Measurements from ENCODE around the gene UPF1.

Gene UPF1

GRCh38 chr19:18859676-18860301 lies 28.0 kb downstream of the UPF1 start:
- Histone ChIP-seq H3K36me3 (replicated peaks; ENCODE audit: insufficient read depth, low read length) (peaks cover 29% of the 10 kb centered on the region), H3K4me2 (ENCODE audit: low read depth, low read length) (peak overlapping the region; percentile 25; the same call in 1 of the 2 replicates), H3K4me1 (ENCODE audit: low read length) (peaks cover 32% of the 10 kb centered on the region), H3F3A (ENCODE audit: insufficient read depth, low read length) (peaks cover 17% of the 10 kb centered on the region; the same call in 1 of the 2 replicates), H3K9ac (ENCODE audit: low read length) (no peak overlapping the region), H4K20me1 (ENCODE audit: insufficient read depth, low read length) (no peaks in the 10 kb centered on the region), H2AFZ (ENCODE audit: low read length) (no peak overlapping the region), H3K9me3 (replicated peaks; ENCODE audit: insufficient read depth, low read length) (no peaks in the 10 kb centered on the region), H3K27ac (ENCODE audit: low read length) (peak overlapping the region; percentile 57), H3K79me2 (ENCODE audit: low read length) (peaks cover 71% of the 10 kb centered on the region), H3K27me3 (replicated peaks; ENCODE audit: insufficient read depth, low read length) (no peaks in the 10 kb centered on the region), H3K4me3 (ENCODE audit: low read length) (no peak overlapping the region), H3K9me2 (replicated peaks; ENCODE audit: insufficient read depth, low read length) (no peaks in the 10 kb centered on the region)
- no peak for TF ChIP-seq EZH2phosphoT487 (IDR thresholded peaks at IDR 0.05; ENCODE audit: low read length)
- TF ChIP-seq CTCF (IDR thresholded peaks at IDR 0.05; ENCODE audit: low read length) = no peak
- no peak for TF ChIP-seq EZH2 (optimal IDR thresholded peaks at IDR 0.05; ENCODE audit: low read depth, low read length)
- DNase-seq = no peak

DNA sequence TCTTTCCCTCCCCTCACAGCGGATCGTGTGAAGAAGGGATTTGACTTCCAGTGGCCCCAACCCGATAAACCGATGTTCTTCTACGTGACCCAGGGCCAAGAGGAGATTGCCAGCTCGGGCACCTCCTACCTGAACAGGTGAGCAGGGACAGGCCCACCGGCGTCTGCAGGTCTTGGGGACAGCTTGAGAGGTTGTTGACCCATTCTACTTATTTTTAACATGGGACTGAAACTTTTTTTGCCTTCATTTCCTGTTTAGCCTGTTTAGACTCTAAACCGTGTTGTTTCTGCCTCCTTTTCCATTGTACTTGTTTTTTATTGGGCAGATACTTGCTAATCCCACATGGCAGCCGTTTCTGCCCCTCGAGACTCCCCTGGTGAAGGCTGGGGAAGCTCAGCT lies 28.5 kb downstream of the UPF1 start:
- H3K79me2 ChIP-seq (ENCODE audit: low read length) = peaks cover 66% of the 10 kb centered on the region
- peaks cover 32% of the 10 kb centered on the region for H3K4me1 ChIP-seq (ENCODE audit: low read length)
- peaks cover 26% of the 10 kb centered on the region for H3K36me3 ChIP-seq (replicated peaks; ENCODE audit: insufficient read depth, low read length)
- H3K27me3 ChIP-seq (replicated peaks; ENCODE audit: insufficient read depth, low read length) = no peaks in the 10 kb centered on the region
- no peaks in the 10 kb centered on the region for H4K20me1 ChIP-seq (ENCODE audit: insufficient read depth, low read length)
- H3K9ac ChIP-seq (ENCODE audit: low read length) = no peak overlapping the region
- no peaks in the 10 kb centered on the region for H3K9me3 ChIP-seq (replicated peaks; ENCODE audit: insufficient read depth, low read length)
- peaks cover 17% of the 10 kb centered on the region; the same call in 1 of the 2 replicates for H3F3A ChIP-seq (ENCODE audit: insufficient read depth, low read length)
- no peak for DNase-seq
- H3K9me2 ChIP-seq (replicated peaks; ENCODE audit: insufficient read depth, low read length) = no peaks in the 10 kb centered on the region
- peak overlapping the region; percentile 57; the same call in 1 of the 2 replicates for H3K27ac ChIP-seq (ENCODE audit: low read length)
- H3K4me2 ChIP-seq (ENCODE audit: low read depth, low read length) = peak overlapping the region; percentile 25; the same call in 1 of the 2 replicates
- TF ChIP-seq EZH2phosphoT487 (IDR thresholded peaks at IDR 0.05; ENCODE audit: low read length) (no peak), EZH2 (optimal IDR thresholded peaks at IDR 0.05; ENCODE audit: low read depth, low read length) (no peak), CTCF (IDR thresholded peaks at IDR 0.05; ENCODE audit: low read length) (no peak)
- no peak overlapping the region for H2AFZ ChIP-seq (ENCODE audit: low read length)
- H3K4me3 ChIP-seq (ENCODE audit: low read length) = no peak overlapping the region

DNA sequence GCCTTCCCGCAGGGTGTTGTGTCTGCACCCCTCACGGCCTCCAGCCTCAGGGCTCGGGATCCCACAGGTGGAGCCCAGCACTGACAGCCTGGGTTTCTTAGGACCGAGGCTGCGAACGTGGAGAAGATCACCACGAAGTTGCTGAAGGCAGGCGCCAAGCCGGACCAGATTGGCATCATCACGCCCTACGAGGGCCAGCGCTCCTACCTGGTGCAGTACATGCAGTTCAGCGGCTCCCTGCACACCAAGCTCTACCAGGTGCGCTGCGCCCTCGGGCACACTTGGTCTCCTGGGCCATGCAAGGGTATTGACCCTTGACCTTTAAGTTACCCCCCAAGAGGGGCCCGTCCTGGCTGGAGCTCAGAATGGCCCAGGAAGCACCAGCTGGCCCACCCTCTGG lies 29.0 kb downstream of the UPF1 start:
- Histone ChIP-seq H3K27ac (ENCODE audit: low read length) (peak overlapping the region; percentile 57; the same call in 1 of the 2 replicates), H3K79me2 (ENCODE audit: low read length) (peaks cover 62% of the 10 kb centered on the region), H3K9ac (ENCODE audit: low read length) (no peak overlapping the region), H4K20me1 (ENCODE audit: insufficient read depth, low read length) (no peaks in the 10 kb centered on the region), H3K4me1 (ENCODE audit: low read length) (peaks cover 32% of the 10 kb centered on the region), H3K36me3 (replicated peaks; ENCODE audit: insufficient read depth, low read length) (peaks cover 29% of the 10 kb centered on the region), H3F3A (ENCODE audit: insufficient read depth, low read length) (peaks cover 17% of the 10 kb centered on the region; the same call in 1 of the 2 replicates), H3K4me2 (ENCODE audit: low read depth, low read length) (peak overlapping the region; percentile 25; the same call in 1 of the 2 replicates), H2AFZ (ENCODE audit: low read length) (no peak overlapping the region), H3K4me3 (ENCODE audit: low read length) (no peak overlapping the region), H3K9me2 (replicated peaks; ENCODE audit: insufficient read depth, low read length) (no peaks in the 10 kb centered on the region), H3K27me3 (replicated peaks; ENCODE audit: insufficient read depth, low read length) (no peaks in the 10 kb centered on the region), H3K9me3 (replicated peaks; ENCODE audit: insufficient read depth, low read length) (no peaks in the 10 kb centered on the region)
- no peak for DNase-seq
- TF ChIP-seq EZH2 (optimal IDR thresholded peaks at IDR 0.05; ENCODE audit: low read depth, low read length) (no peak), CTCF (IDR thresholded peaks at IDR 0.05; ENCODE audit: low read length) (no peak), EZH2phosphoT487 (IDR thresholded peaks at IDR 0.05; ENCODE audit: low read length) (no peak)
